ENCODE results near the gene DENND4B.
"Not testable (repeated sequence)": the region's sequence is repeated elsewhere in the genome, so short reads cannot be mapped to it uniquely, and the experiment has no call there.

- TF ChIP-seq POLR2AphosphoS5 (IDR thresholded peaks at IDR 0.05; ENCODE audit: borderline replicate concordance, low read depth, low read length); EZH2 (IDR thresholded peaks at IDR 0.05); FOXP2 (optimal IDR thresholded peaks at IDR 0.05; ENCODE audit: control extremely low read depth, extremely low read length, insufficient read depth): not testable (repeated sequence)
Observed at GRCh38 chr1:153979091-153979490, 32.6 kb upstream of the DENND4B start.
